Pericardium fibroblast (primary cell): ENCODE measurements around the gene PODN. TPM values are rescaled to one million over a fixed set of nuclear protein-coding genes. Genes with fewer than 3 reads are reported as not detected.

ENCODE experiments used
- total RNA-seq: library from RNA; depleted of rRNA; stranded (reverse); fragments of >200 nt; gene quantifications from 2 replicates; pipeline ENCODE4 v1.2.3, GENCODE V29; 2015

Gene PODN, protein sequence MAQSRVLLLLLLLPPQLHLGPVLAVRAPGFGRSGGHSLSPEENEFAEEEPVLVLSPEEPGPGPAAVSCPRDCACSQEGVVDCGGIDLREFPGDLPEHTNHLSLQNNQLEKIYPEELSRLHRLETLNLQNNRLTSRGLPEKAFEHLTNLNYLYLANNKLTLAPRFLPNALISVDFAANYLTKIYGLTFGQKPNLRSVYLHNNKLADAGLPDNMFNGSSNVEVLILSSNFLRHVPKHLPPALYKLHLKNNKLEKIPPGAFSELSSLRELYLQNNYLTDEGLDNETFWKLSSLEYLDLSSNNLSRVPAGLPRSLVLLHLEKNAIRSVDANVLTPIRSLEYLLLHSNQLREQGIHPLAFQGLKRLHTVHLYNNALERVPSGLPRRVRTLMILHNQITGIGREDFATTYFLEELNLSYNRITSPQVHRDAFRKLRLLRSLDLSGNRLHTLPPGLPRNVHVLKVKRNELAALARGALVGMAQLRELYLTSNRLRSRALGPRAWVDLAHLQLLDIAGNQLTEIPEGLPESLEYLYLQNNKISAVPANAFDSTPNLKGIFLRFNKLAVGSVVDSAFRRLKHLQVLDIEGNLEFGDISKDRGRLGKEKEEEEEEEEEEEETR
- 92.3 and 105 TPM in 2 replicates for total RNA-seq

DNA sequence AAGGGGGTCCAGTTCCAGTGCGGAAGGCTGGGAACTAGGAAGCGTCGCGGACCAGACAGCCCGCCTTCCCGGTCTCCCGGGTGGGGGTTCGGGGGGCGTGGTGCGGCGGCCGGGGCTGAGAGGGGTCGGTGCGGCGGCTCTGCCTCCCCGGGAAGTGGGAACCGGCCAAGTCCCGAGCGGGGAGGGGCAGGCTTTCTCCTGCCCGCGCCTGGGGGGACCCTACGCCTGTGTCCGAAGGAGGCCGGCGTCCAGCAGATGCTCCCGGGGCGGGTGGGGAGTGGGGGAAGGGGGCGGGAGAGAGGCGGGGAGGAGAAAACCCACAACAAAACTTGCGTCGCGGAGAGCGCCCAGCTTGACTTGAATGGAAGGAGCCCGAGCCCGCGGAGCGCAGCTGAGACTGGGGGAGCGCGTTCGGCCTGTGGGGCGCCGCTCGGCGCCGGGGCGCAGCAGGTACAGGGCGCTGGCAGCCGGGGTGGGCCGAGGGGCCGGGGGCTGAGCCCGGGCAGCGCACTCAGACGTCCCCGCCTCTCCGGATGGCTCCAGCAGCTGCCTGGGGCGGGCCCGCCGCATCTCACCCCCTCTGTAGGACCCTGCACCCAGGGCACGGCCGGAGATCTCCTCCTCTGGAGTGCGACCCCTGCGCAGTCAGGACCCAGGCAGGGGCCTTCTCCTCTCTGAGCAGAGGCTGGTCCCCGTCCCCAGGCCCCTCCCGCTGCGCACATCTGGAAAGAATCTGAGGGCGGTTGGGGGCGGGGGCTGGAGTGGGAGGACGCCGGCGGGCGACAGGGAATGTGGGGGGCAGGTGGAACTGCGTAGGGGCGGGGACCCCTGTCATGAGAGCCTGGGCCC, at the start of gene PODN:
Gene PODN, plus strand, starts transcription at position 355 of the 849 bp plus-strand sequence. CDS start 7,643 bp downstream, outside the sequence.

Other genes starting within 250 kb of the PODN start
- gene ZYG11A, start 219.5 kb upstream of the PODN start, total RNA-seq, result 0.23 TPM in 1 of 2 replicates, not detected in the other
- 15.2 and 16.0 TPM in 2 replicates for gene ECHDC2, start 140.5 kb upstream of the PODN start, total RNA-seq
- gene SCP2, start 134.9 kb upstream of the PODN start, total RNA-seq, result 98.9 and 121 TPM in 2 replicates
- 0.09 and 0.82 TPM in 2 replicates for gene SLC1A7, start 80.4 kb downstream of the PODN start, total RNA-seq
- gene CPT2, start 134.6 kb downstream of the PODN start, total RNA-seq, result 14.6 and 18.3 TPM in 2 replicates
- gene CZIB, start 158.4 kb downstream of the PODN start, total RNA-seq, result 54.8 and 65.3 TPM in 2 replicates
- gene MAGOH, start 176.3 kb downstream of the PODN start, total RNA-seq, result 11.7 and 40.8 TPM in 2 replicates